Left colon (tissue), 2 donors: Measurements from ENCODE around the gene CARD18. TPM values are rescaled to one million over a fixed set of nuclear protein-coding genes. Genes with fewer than 3 reads are reported as not detected.

Source experiments
- ATAC-seq: fragments of 200-7000 bp; cut with Tn5 transposase; one replicate; pipeline ENCODE4 v1.9.1; 2020; ENCODE audit warnings: mild to moderate bottlenecking, moderate library complexity
- DNase-seq, 2 donors: peaks; one replicate each; pipeline ENCODE4 v3.0.0-alpha.2; 2020
- intact Hi-C, 2 donors: fragments of 100-400 bp; cut with DNase I in 1 of 2; cut with micrococcal nuclease in 1 of 2; formaldehyde crosslinking; loops; one replicate each; pipeline versions ENCODE4 v1.11.2 to v1.14.0; 2022; cut with DNase I, micrococcal nuclease
- long read RNA-seq: library from polyadenylated mRNA; unstranded; transcript quantifications from one replicate; pipeline ENCODE4 v2.0.0, GENCODE V29; 2021
- total RNA-seq, 2 donors: library from RNA; stranded (reverse); fragmentation: NEBNext Ultra II Directional; extraction: Animal tissue kit (Norgen Biotek cat#: 25700); gene quantifications; one replicate each; pipeline ENCODE4 v1.2.1, GENCODE V29; 2021
- donor health status: DM: no; HTN: no; CAD: no.
- donor health status: DM: yes; HTN: yes; CAD: no.

Gene CARD18
- not detected for total RNA-seq
- long read RNA-seq: 0 reads

- intact Hi-C loops: no loop called here
- no peak for ATAC-seq
- DNase-seq: no peak
Observed at GRCh38 chr11:105139669-105140068, at the start of gene CARD18. Gene CARD18, minus strand, starts transcription at chr11:105139769. Its CDS starts 43 bp downstream, at chr11:105139726.

GRCh38 chr11:105183987-105184386, 44.4 kb upstream of the CARD18 start:
- ATAC-seq: peak; percentile 40
- intact Hi-C loops: no loop called here
- DNase-seq: no peak

GRCh38 chr11:105183426-105183825, 43.9 kb upstream of the CARD18 start:
- no peak for DNase-seq
- intact Hi-C loops: no loop called here
- ATAC-seq: no peak

GRCh38 chr11:105181521-105181920, 42.0 kb upstream of the CARD18 start:
- DNase-seq (no peak), ATAC-seq (no peak)
- intact Hi-C loops: no loop called here

GRCh38 chr11:105181100-105181499, 41.5 kb upstream of the CARD18 start:
- DNase-seq (no peak), ATAC-seq (no peak)
- intact Hi-C loops: no loop called here

- intact Hi-C loops: no loop called here
- DNase-seq: no peak
- ATAC-seq: no peak
Observed at GRCh38 chr11:105179542-105180278, 40.1 kb upstream of the CARD18 start.

GRCh38 chr11:105177658-105178057, 38.1 kb upstream of the CARD18 start:
- intact Hi-C loops: no loop called here
- DNase-seq: no peak
- no peak for ATAC-seq

- intact Hi-C loops: no loop called here
- no peak for ATAC-seq
Observed at GRCh38 chr11:105168457-105168856, 28.9 kb upstream of the CARD18 start.

GRCh38 chr11:105167244-105167643, 27.7 kb upstream of the CARD18 start:
- no peak for ATAC-seq
- intact Hi-C loops: no loop called here
- DNase-seq: no peak

More at GRCh38 chr11:105168457-105168856, 28.9 kb upstream of the CARD18 start:
- DNase-seq: no peak

- no peak for ATAC-seq
- no peak for DNase-seq
- intact Hi-C loops: no loop called here
Observed at GRCh38 chr11:105164208-105164607, 24.6 kb upstream of the CARD18 start.

- ATAC-seq: no peak
- intact Hi-C loops: no loop called here
Observed at GRCh38 chr11:105162506-105162905, 22.9 kb upstream of the CARD18 start.

GRCh38 chr11:105158436-105158835, 18.9 kb upstream of the CARD18 start:
- DNase-seq (no peak), ATAC-seq (no peak)
- intact Hi-C loops: no loop called here

More at GRCh38 chr11:105162506-105162905, 22.9 kb upstream of the CARD18 start:
- DNase-seq: no peak

- ATAC-seq (peak; percentile 67), DNase-seq (no peak)
- intact Hi-C loops: no loop called here
Observed at GRCh38 chr11:105156720-105157119, 17.2 kb upstream of the CARD18 start.

- ATAC-seq: no peak
- intact Hi-C loops: no loop called here
- DNase-seq: no peak
Observed at GRCh38 chr11:105156231-105156630, 16.7 kb upstream of the CARD18 start.

GRCh38 chr11:105155679-105156078, 16.1 kb upstream of the CARD18 start:
- DNase-seq (no peak), ATAC-seq (no peak)
- intact Hi-C loops: no loop called here

GRCh38 chr11:105153392-105153791, 13.8 kb upstream of the CARD18 start:
- intact Hi-C loops: no loop called here
- ATAC-seq: no peak
- no peak for DNase-seq

- DNase-seq: no peak
- no peak for ATAC-seq
- intact Hi-C loops: no loop called here
Observed at GRCh38 chr11:105152560-105152959, 13.0 kb upstream of the CARD18 start.

GRCh38 chr11:105152021-105152512, 12.5 kb upstream of the CARD18 start:
- intact Hi-C loops: no loop called here
- peak; percentile 95 for ATAC-seq
- no peak for DNase-seq

- intact Hi-C loops: no loop called here
- no peak for DNase-seq
- no peak for ATAC-seq
Observed at GRCh38 chr11:105149477-105149876, 9.9 kb upstream of the CARD18 start.

GRCh38 chr11:105148241-105148640, 8.7 kb upstream of the CARD18 start:
- ATAC-seq (no peak), DNase-seq (no peak)
- intact Hi-C loops: no loop called here

GRCh38 chr11:105144887-105145286, 5.3 kb upstream of the CARD18 start:
- intact Hi-C loops: no loop called here
- DNase-seq (no peak), ATAC-seq (no peak)
